Fibroblast of pulmonary artery (primary cell): Measurements from ENCODE around the gene ZNF683.

ENCODE experiments used
- DNase-seq: peaks from one replicate; pipeline ENCODE4 v3.0.0-alpha.2; 2010; ENCODE audit warnings: low read depth
- H3K4me3 ChIP-seq: replicated peaks from 2 replicates; pipeline ENCODE4 v1.5.1; 2011; ENCODE audit warnings: low read depth, mild to moderate bottlenecking, control low read depth, low read length, moderate library complexity
- CTCF ChIP-seq: IDR thresholded peaks from 2 replicates; pipeline ENCODE4 v1.5.1; 2011; ENCODE audit warnings: mild to moderate bottlenecking, control low read depth, low read length, inconsistent platforms; ENCODE audit errors: missing control alignments

The ZNF683 gene

GRCh38 chr1:26324550-26324949 is 48.0 kb downstream of the ZNF683 start:
- DNase-seq, result no peak
- TF ChIP-seq CTCF, result no peak
- H3K4me3 ChIP-seq, result no peak overlapping the region

DNA sequence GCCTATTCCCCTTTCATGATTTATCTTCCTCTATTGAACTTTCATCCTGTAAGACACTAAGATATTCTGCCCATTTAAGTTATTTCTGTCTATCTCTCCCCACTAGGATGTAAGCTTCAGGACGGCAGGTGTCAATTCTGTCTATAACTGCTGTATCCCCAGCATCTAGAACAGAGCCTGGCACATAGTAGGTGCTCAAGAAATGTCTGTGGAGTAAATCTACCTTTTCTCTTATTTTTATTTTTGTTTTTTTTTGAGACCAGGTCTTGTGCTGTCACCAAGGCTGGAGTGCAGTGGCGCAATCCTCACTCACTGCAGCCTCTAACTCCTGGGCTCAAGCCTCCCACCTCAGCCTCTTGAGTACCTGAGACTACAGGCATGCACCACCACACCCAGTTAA is 49.2 kb downstream of the ZNF683 start:
- no peak for DNase-seq
- no peak for TF ChIP-seq CTCF
- H3K4me3 ChIP-seq, result no peak overlapping the region

DNA sequence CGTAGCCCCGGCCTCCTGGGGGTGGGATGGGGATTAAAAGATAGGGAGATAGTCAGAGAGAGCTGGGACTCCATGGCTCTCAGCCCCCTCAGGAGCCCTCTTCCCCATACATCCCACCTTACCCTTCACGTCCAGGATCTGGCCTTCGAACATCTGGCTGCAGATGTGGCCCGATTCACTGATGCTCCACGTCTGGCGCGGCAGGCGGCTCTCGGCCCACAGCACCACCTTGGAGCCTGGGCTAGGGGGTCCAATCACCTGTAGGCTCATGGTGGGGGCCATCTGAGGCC is 50.6 kb downstream of the ZNF683 start:
- no peak for DNase-seq
- TF ChIP-seq CTCF, result no peak
- no peak overlapping the region for H3K4me3 ChIP-seq

GRCh38 chr1:26321315-26322041 is 51.1 kb downstream of the ZNF683 start:
- H3K4me3 ChIP-seq, result no peak overlapping the region

DNA sequence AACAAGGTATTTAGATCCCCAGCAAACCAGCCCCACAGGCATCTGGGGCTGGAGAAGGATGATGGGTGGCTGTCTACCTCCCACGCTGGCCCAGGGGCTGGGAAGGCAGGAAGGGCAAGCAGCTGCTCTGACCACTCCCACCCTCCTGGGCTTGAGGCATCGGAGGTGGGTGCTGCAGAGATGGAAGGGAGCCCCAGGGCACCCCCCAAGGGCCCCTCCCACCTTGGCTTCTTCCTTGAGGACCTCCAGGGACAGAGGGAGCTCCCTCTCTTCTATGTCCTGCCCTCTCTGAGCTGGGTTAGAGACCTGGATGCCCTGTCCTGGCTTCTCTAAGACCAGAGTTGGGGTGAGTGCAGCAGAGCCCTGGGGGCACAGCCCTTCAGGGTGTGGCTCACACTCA is 51.7 kb downstream of the ZNF683 start:
- no peak for DNase-seq
- no peak overlapping the region for H3K4me3 ChIP-seq
- no peak for TF ChIP-seq CTCF

More at GRCh38 chr1:26321315-26322041, 51.1 kb downstream of the ZNF683 start:
- DNase-seq, result peak; percentile 86
- TF ChIP-seq CTCF, result peak; percentile 92

- H3K4me3 ChIP-seq, result no peak overlapping the region
- DNase-seq, result no peak
- no peak for TF ChIP-seq CTCF
Measured at GRCh38 chr1:26318338-26319064, 54.0 kb downstream of the ZNF683 start.
